ENCODE data around the gene RAP1GAP.
"Not testable (repeated sequence)": the region's sequence is repeated elsewhere in the genome, so short reads cannot be mapped to it uniquely, and the experiment has no call there.

Gene RAP1GAP

DNA sequence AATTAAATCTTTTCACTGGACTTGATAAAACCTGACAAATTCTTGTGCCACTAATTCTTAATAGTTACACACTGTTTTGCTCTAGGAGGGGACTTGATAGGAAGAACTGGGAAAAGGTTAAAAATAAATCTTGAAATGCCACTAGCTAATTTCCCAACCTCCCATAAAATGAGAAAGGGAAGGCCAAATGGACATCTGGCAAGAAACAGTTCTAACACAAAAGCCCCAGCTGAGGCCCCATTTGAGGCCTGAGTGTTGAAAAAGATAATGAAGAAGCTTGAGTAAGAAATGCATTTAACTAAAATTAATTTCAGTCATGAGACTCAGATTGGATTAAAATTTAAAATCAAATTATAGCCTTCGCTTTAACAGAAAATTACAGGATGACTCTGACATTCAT, 11.2 kb upstream of the RAP1GAP start:
- H3K27me3 ChIP-seq (ENCODE audit: control insufficient read depth in 2 of 2, insufficient read depth in 2 of 2, low read length in 2 of 2) = no peaks in the 10 kb centered on the region
- H3K4me3 ChIP-seq (ENCODE audit: low read length in 2 of 2) = no peak overlapping the region
- H3K27ac ChIP-seq (ENCODE audit: low read depth in 2 of 2, low read length in 2 of 2) = no peak overlapping the region
- H3K9me3 ChIP-seq (ENCODE audit: control insufficient read depth in 2 of 2, low read length in 2 of 2) = no peaks in the 10 kb centered on the region
- H3K36me3 ChIP-seq (ENCODE audit: control insufficient read depth in 2 of 2, insufficient read depth in 2 of 2, low read length in 2 of 2) = peaks cover 10 to 13% of the 10 kb centered on the region in 2 donors
- H3K4me1 ChIP-seq (ENCODE audit: control insufficient read depth in 2 of 2, insufficient read depth in 2 of 2, low read length in 2 of 2) = no peaks in the 10 kb centered on the region
- H3K9ac ChIP-seq (ENCODE audit: low read depth in 1 of 2, low read length in 2 of 2) = no peak overlapping the region

DNA sequence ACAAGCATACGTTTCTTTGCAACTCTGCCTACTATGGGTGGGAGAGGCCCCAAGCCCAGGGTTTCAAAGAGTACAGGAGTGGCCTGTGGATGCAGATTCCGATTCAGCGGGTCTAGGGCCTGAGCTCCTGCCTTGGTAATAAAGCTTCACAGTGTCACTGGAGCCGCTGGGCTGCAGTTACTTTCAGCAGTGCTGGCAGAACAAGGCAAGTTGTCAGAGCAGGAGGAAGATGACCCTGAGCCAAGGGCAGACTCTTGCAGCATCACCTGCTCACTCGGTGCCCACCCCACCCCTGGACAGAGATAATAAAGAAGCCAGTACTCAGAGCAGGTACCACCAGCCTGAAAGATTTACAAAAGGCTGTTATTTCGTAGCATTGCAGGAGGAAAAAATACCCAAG, 8.0 kb upstream of the RAP1GAP start:
- Histone ChIP-seq H3K27me3 (ENCODE audit: control insufficient read depth in 2 of 2, insufficient read depth in 2 of 2, low read length in 2 of 2) (no peaks in the 10 kb centered on the region), H3K36me3 (ENCODE audit: control insufficient read depth in 2 of 2, insufficient read depth in 2 of 2, low read length in 2 of 2) (peaks cover 6 to 12% of the 10 kb centered on the region in 2 donors), H3K4me3 (ENCODE audit: low read length in 2 of 2) (no peak overlapping the region), H3K4me1 (ENCODE audit: control insufficient read depth in 2 of 2, insufficient read depth in 2 of 2, low read length in 2 of 2) (peaks cover 0 to 2% of the 10 kb centered on the region in 2 donors), H3K27ac (ENCODE audit: low read depth in 2 of 2, low read length in 2 of 2) (no peak overlapping the region), H3K9me3 (ENCODE audit: control insufficient read depth in 2 of 2, low read length in 2 of 2) (no peaks in the 10 kb centered on the region), H3K9ac (ENCODE audit: low read depth in 1 of 2, low read length in 2 of 2) (no peak overlapping the region)

DNA sequence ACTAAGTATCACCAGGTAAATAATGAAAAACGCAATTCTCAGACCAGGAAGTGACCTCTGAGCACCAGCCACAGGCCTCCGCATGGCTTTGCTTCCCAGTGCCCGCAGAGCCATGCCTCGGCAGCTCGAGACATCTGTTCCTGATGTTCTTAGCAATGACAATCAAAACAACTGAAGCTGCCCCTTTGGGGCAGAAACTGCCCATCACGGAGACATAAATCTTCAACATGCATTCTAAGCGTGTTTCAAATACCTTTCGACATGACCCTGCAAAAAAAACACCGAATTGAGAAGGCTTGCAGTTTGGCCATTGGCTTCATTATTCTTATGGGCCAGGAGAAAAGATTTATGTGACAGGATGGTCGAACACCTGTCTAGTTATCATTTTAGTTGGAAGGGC, 5.8 kb upstream of the RAP1GAP start:
- Histone ChIP-seq H3K9ac (ENCODE audit: low read depth in 1 of 2, low read length in 2 of 2) (no peak overlapping the region), H3K4me1 (ENCODE audit: control insufficient read depth in 2 of 2, insufficient read depth in 2 of 2, low read length in 2 of 2) (peaks cover under 1 to 2% of the 10 kb centered on the region in 2 donors), H3K9me3 (ENCODE audit: control insufficient read depth in 2 of 2, low read length in 2 of 2) (no peaks in the 10 kb centered on the region), H3K27me3 (ENCODE audit: control insufficient read depth in 2 of 2, insufficient read depth in 2 of 2, low read length in 2 of 2) (peaks cover 0 to 6% of the 10 kb centered on the region in 2 donors), H3K36me3 (ENCODE audit: control insufficient read depth in 2 of 2, insufficient read depth in 2 of 2, low read length in 2 of 2) (peaks cover under 1 to 6% of the 10 kb centered on the region in 2 donors), H3K27ac (ENCODE audit: low read depth in 2 of 2, low read length in 2 of 2) (no peak overlapping the region), H3K4me3 (ENCODE audit: low read length in 2 of 2) (no peak overlapping the region)

DNA sequence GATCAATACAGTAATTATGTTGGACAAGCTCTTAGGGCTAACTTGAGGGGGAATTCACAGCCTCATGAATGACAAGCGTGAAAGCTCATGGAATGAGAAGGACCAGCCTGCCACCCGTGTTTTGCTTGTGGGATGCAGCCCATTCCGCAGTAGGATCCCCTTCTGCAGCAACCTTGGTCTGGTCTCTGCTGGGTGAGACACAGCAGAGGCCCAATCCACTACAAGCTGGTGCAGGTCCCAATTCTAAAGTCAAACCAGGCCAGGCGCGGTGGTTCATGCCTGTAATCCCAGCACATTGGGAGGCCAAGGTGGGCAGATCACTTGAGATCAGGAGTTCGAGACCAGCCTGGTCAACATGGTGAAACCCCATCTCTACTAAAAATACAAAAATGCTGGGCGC, 4.7 kb upstream of the RAP1GAP start:
- not testable (repeated sequence) for H3K4me3 ChIP-seq (ENCODE audit: low read length in 2 of 2); H3K9ac ChIP-seq (ENCODE audit: low read depth in 1 of 2, low read length in 2 of 2); H3K27ac ChIP-seq (ENCODE audit: low read depth in 2 of 2, low read length in 2 of 2); H3K9me3 ChIP-seq (ENCODE audit: control insufficient read depth in 2 of 2, low read length in 2 of 2); H3K36me3 ChIP-seq (ENCODE audit: control insufficient read depth in 2 of 2, insufficient read depth in 2 of 2, low read length in 2 of 2)
- peaks cover 11% of the 10 kb centered on the region in 2 donors for H3K4me1 ChIP-seq (ENCODE audit: control insufficient read depth in 2 of 2, insufficient read depth in 2 of 2, low read length in 2 of 2)
- peaks cover under 1 to 12% of the 10 kb centered on the region in 2 donors for H3K27me3 ChIP-seq (ENCODE audit: control insufficient read depth in 2 of 2, insufficient read depth in 2 of 2, low read length in 2 of 2)

DNA sequence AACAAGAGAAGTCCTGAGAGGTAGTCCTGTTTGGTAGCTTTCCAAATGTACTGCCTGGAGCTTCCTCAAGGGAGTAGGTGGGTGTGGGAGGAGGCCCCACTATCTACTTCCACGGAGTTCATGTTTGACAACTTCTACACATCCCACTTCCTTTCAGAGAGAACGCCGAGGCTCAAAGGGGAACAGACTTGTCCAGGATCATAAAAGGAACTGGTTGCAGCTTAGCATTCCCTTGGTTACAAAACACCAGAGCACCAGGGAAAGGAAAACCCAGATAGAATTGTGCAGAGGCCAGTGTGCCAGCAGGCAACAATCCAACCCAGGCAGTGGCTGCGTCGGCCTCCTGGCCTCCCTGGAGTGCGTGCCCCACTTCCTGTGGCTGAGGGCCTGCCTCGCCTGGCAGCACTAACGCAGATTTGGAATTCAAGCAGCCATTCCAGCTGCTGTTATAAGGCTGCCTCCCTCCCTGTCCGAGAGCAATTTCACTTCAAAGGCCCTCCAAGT, 4.2 kb upstream of the RAP1GAP start:
- peaks cover 0 to 1% of the 10 kb centered on the region in 2 donors for H3K36me3 ChIP-seq (ENCODE audit: control insufficient read depth in 2 of 2, insufficient read depth in 2 of 2, low read length in 2 of 2)
- H3K27ac ChIP-seq (ENCODE audit: low read depth in 2 of 2, low read length in 2 of 2) = no peak overlapping the region
- H3K4me1 ChIP-seq (ENCODE audit: control insufficient read depth in 2 of 2, insufficient read depth in 2 of 2, low read length in 2 of 2) = peaks cover 14% of the 10 kb centered on the region in 2 donors
- H3K9me3 ChIP-seq (ENCODE audit: control insufficient read depth in 2 of 2, low read length in 2 of 2) = no peaks in the 10 kb centered on the region
- no peak overlapping the region for H3K9ac ChIP-seq (ENCODE audit: low read depth in 1 of 2, low read length in 2 of 2)
- no peak overlapping the region for H3K4me3 ChIP-seq (ENCODE audit: low read length in 2 of 2)
- peaks cover 4 to 17% of the 10 kb centered on the region in 2 donors for H3K27me3 ChIP-seq (ENCODE audit: control insufficient read depth in 2 of 2, insufficient read depth in 2 of 2, low read length in 2 of 2)

DNA sequence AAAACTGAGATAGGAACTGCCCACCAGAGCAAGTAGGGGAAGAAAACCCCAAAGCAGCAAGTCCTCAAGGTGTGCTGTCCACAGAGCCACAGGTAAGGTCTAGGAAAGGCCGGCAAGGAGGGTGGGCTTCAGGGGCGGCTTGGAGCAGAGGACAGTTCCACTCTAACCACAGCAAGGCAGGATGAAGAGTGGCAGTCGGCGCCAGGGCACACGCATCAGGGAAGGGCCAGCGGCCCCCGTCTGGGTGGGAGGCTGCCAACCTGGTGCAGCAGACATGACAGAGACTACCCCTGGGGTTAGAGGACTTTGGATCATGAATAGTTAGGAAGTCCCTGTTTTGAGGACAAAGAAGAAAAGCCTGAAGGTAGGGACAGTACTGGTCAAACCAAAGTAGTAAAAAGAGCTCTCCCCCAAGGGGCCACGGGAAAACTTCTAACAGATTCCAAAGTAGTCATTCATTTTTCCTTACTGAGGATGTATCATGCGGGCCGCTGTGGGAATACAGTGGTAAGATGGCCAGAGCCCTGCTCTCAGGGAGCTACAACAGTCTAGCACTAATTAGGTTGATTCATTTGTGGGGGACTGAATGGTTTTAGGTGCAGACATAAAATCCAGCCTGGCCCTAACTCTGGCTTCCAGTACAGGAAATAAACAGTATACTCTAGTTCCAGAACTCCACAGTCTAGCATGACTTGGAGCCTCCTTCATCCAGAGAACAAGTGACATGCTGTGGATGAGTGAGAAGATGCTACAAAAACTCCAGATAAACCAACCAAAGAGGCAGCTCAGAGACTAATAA, 3.5 kb upstream of the RAP1GAP start:
- Histone ChIP-seq H3K4me3 (ENCODE audit: low read length in 2 of 2) (no peak overlapping the region), H3K9me3 (ENCODE audit: control insufficient read depth in 2 of 2, low read length in 2 of 2) (no peaks in the 10 kb centered on the region), H3K9ac (ENCODE audit: low read depth in 1 of 2, low read length in 2 of 2) (no peak overlapping the region), H3K27ac (ENCODE audit: low read depth in 2 of 2, low read length in 2 of 2) (no peak overlapping the region), H3K36me3 (ENCODE audit: control insufficient read depth in 2 of 2, insufficient read depth in 2 of 2, low read length in 2 of 2) (no peaks in the 10 kb centered on the region), H3K27me3 (ENCODE audit: control insufficient read depth in 2 of 2, insufficient read depth in 2 of 2, low read length in 2 of 2) (peaks cover 11 to 23% of the 10 kb centered on the region in 2 donors), H3K4me1 (ENCODE audit: control insufficient read depth in 2 of 2, insufficient read depth in 2 of 2, low read length in 2 of 2) (peaks cover 14% of the 10 kb centered on the region in 2 donors)

DNA sequence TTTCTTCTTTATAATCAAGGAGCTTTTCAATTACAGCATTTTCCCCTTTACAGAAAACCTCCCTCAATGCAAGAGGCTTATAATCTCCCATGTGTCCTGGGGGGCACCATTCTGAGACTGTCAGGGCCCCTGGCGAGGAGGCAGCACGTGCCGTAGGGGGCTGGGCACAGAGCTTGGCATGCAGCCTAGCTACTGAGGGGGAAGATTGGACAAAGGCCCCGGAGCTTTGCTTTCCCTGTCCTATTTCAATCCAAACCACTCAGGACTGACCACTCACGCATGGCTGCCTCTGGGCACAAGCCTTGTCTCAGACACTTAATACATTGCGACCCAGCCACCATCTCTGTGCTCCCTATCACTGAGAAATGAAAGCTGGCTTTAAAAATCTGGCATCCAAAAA, 2.8 kb upstream of the RAP1GAP start:
- Histone ChIP-seq H3K4me1 (ENCODE audit: control insufficient read depth in 2 of 2, insufficient read depth in 2 of 2, low read length in 2 of 2) (peaks cover 14% of the 10 kb centered on the region in 2 donors), H3K9me3 (ENCODE audit: control insufficient read depth in 2 of 2, low read length in 2 of 2) (no peaks in the 10 kb centered on the region)

DNA sequence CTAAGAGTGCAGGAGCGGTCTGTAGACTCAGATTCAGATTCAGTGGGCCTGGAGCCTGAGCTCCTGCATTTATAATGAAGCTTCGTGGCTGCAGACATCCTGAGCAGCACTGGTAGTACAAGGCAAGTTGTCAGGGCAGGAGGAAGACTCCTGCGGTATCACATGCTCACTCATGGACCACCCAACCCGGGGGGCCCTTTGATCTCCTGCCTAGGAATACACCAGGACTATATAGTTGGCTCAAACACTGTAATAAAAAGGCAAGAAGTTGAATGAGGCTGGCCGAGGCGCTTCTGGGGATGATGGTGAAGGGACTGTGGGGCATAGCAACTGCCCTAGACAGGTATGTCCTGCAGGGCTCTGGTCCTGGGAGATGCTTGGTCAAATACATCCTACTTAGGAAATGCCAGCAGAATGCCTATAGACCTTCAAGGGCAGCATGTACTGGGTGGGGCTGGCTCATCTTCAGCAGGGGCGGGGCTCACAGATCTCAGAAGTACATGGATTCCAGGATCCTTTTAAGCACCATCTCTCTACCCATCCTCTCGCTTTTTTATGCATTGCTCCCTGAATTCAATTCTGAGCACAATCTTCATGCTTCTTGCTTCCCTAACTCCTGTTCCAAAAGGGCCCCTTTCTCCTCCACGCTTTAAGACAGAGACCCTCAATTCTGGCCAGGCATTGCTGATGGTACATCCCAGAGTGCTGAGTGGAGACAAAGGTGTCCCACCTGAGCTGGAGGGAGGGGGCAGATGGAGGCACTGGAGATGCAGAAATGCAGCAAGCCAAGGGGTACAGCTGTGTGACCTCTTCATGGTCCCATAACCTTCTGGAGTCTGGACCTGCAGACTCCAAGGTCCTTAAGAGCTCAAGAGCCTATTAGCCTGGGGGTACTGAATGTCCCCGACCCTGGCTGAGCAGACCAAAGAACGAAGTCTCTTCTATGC, 2.1 kb upstream of the RAP1GAP start:
- H3K9ac ChIP-seq (ENCODE audit: low read depth in 1 of 2, low read length in 2 of 2) = no peak overlapping the region
- H3K9me3 ChIP-seq (ENCODE audit: control insufficient read depth in 2 of 2, low read length in 2 of 2) = no peaks in the 10 kb centered on the region
- no peaks in the 10 kb centered on the region for H3K36me3 ChIP-seq (ENCODE audit: control insufficient read depth in 2 of 2, insufficient read depth in 2 of 2, low read length in 2 of 2)
- H3K4me1 ChIP-seq (ENCODE audit: control insufficient read depth in 2 of 2, insufficient read depth in 2 of 2, low read length in 2 of 2) = peaks cover 14% of the 10 kb centered on the region in 2 donors
- no peak overlapping the region for H3K27ac ChIP-seq (ENCODE audit: low read depth in 2 of 2, low read length in 2 of 2)
- no peak overlapping the region for H3K4me3 ChIP-seq (ENCODE audit: low read length in 2 of 2)
- H3K27me3 ChIP-seq (ENCODE audit: control insufficient read depth in 2 of 2, insufficient read depth in 2 of 2, low read length in 2 of 2) = peaks cover 17 to 35% of the 10 kb centered on the region in 2 donors

More for the DNA sequence above, 2.8 kb upstream of the RAP1GAP start:
- no peak overlapping the region for H3K4me3 ChIP-seq (ENCODE audit: low read length in 2 of 2)
- H3K27me3 ChIP-seq (ENCODE audit: control insufficient read depth in 2 of 2, insufficient read depth in 2 of 2, low read length in 2 of 2) = peaks cover 17 to 31% of the 10 kb centered on the region in 2 donors
- H3K9ac ChIP-seq (ENCODE audit: low read depth in 1 of 2, low read length in 2 of 2) = no peak overlapping the region
- H3K27ac ChIP-seq (ENCODE audit: low read depth in 2 of 2, low read length in 2 of 2) = no peak overlapping the region
- no peaks in the 10 kb centered on the region for H3K36me3 ChIP-seq (ENCODE audit: control insufficient read depth in 2 of 2, insufficient read depth in 2 of 2, low read length in 2 of 2)

DNA sequence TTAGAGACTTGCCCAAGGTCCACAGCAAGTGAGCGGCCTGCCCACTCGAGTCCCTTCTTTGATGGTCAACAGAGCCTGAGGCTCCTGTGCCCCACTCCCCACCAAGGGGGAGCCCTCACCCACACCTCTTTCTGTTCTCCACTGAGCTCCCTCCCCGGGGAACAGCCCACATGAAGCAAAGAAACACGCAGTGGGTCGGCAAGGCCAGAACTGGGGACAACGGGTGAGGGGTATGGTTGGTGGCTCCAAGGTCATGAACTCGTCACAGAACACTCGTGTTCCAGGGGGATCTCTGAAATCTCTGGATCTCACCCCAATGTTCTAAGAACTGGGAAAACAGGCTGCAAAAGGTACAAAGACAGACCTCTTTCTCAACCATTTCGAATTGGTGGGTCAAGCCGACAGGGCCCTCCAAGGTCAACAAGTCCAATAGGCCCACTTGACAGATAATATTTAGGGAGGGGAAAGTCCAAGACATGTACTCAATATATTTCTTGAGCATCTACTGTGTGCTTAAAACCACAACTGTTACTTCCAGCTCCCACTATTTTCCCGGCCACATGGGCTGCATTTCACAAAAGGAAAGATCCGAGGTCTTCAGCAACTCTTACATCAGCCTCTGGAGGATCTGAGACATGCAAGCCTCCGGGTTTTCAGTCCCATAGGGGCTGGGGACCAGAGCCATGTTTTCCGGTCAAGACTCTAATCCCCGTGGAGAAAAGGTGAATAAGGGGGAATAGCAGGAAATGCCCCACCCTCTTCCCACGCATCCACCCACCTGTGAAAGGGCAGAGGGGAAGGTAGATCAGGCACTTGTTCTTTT, 1.1 kb upstream of the RAP1GAP start:
- H3K4me1 ChIP-seq (ENCODE audit: control insufficient read depth in 2 of 2, insufficient read depth in 2 of 2, low read length in 2 of 2) = peaks cover 14% of the 10 kb centered on the region in 2 donors
- H3K27me3 ChIP-seq (ENCODE audit: control insufficient read depth in 2 of 2, insufficient read depth in 2 of 2, low read length in 2 of 2) = peaks cover 17 to 35% of the 10 kb centered on the region in 2 donors
- no peak overlapping the region for H3K27ac ChIP-seq (ENCODE audit: low read depth in 2 of 2, low read length in 2 of 2)
- peak overlapping the region in 1 of 2 donors; percentile 30 for H3K9ac ChIP-seq (ENCODE audit: low read depth in 1 of 2, low read length in 2 of 2)
- H3K9me3 ChIP-seq (ENCODE audit: control insufficient read depth in 2 of 2, low read length in 2 of 2) = no peaks in the 10 kb centered on the region
- no peaks in the 10 kb centered on the region for H3K36me3 ChIP-seq (ENCODE audit: control insufficient read depth in 2 of 2, insufficient read depth in 2 of 2, low read length in 2 of 2)
- peak overlapping the region in 1 of 2 donors; percentile 20 for H3K4me3 ChIP-seq (ENCODE audit: low read length in 2 of 2)

All from mucosa of rectum (tissue), 2 donors.